ENCODE measurements around the gene TFB2M. TPM values are rescaled to one million over a fixed set of nuclear protein-coding genes. Genes with fewer than 3 reads are reported as not detected.
"Not testable (repeated sequence)": the region's sequence is repeated elsewhere in the genome, so short reads cannot be mapped to it uniquely, and the experiment has no call there.

Gene TFB2M
- total and polyA plus RNA-seq, 9 donors: 7.1 to 9.8 (median 9.0) TPM

DNA sequence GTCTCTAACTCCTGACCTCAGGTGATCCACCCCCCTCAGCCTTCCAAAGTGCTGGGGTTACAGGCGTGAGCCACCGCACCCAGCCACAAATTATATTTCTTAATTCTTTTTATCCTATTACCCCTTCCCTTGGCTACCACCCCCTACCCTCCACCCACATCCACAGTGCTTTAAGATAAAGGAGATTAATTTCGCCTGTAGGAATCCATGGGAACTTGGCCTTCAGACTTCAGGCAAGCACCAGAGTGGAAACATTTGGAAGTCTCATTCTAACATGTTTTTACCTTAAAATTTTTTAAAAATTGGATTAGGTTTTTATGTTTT lies 10.6 kb upstream of the TFB2M start:
- no peak overlapping the region for H3K4me3 ChIP-seq
- peaks cover 12% of the 10 kb centered on the region for H3K4me1 ChIP-seq (ENCODE audit: insufficient read depth)
- TF ChIP-seq EP300 (IDR thresholded peaks at IDR 0.05): no peak
- no peak overlapping the region for H3K27ac ChIP-seq
- intact Hi-C loops (cut with DNase I): loop anchor here in 1 of 4 donors (5.0 kb wide), 1 partner anchor 631 kb away; no protein-coding TSS in a partner anchor
- DNase-seq: no peak
- no peaks in the 10 kb centered on the region for H3K36me3 ChIP-seq
- H3K27me3 ChIP-seq: no peaks in the 10 kb centered on the region
- WGBS, 3 donors: 70 to 74% (median 71%) methylated on average over 3 of the region's 3 CpGs
- no peaks in the 10 kb centered on the region for H3K9me3 ChIP-seq

DNA sequence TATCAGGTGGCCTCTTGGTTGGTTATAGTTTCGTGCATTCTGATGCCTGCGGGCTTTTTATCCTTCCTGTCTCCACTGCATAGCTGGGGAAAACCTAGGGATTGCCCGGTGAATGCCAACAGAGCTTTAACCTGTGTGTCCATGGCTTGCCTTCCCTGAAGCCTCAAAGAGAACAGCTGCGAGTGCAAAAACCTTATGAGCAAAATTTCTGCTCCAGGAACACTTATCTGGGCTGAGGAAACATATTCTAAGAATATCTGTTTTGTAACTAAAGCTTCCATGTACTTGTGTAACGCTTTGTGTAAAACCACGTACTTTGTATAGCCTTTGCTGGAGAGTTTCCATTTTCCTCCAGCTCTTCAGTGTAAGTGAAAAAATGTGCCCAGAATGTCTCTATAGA lies 7.4 kb upstream of the TFB2M start:
- DNase-seq: no peak
- H3K27me3 ChIP-seq: no peaks in the 10 kb centered on the region
- no peaks in the 10 kb centered on the region for H3K9me3 ChIP-seq
- TF ChIP-seq, protein P1, sequence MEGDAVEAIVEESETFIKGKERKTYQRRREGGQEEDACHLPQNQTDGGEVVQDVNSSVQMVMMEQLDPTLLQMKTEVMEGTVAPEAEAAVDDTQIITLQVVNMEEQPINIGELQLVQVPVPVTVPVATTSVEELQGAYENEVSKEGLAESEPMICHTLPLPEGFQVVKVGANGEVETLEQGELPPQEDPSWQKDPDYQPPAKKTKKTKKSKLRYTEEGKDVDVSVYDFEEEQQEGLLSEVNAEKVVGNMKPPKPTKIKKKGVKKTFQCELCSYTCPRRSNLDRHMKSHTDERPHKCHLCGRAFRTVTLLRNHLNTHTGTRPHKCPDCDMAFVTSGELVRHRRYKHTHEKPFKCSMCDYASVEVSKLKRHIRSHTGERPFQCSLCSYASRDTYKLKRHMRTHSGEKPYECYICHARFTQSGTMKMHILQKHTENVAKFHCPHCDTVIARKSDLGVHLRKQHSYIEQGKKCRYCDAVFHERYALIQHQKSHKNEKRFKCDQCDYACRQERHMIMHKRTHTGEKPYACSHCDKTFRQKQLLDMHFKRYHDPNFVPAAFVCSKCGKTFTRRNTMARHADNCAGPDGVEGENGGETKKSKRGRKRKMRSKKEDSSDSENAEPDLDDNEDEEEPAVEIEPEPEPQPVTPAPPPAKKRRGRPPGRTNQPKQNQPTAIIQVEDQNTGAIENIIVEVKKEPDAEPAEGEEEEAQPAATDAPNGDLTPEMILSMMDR (IDR thresholded peaks at IDR 0.05): no peak
- peaks cover 4% of the 10 kb centered on the region for H3K4me1 ChIP-seq (ENCODE audit: insufficient read depth)
- WGBS, 3 donors: 66 to 81% (median 72%) methylated on average over 6 of the region's 6 CpGs
- no peak overlapping the region for H3K27ac ChIP-seq
- H3K4me3 ChIP-seq: no peak overlapping the region
- H3K36me3 ChIP-seq: no peaks in the 10 kb centered on the region
- intact Hi-C loops (cut with DNase I): no loop called here

DNA sequence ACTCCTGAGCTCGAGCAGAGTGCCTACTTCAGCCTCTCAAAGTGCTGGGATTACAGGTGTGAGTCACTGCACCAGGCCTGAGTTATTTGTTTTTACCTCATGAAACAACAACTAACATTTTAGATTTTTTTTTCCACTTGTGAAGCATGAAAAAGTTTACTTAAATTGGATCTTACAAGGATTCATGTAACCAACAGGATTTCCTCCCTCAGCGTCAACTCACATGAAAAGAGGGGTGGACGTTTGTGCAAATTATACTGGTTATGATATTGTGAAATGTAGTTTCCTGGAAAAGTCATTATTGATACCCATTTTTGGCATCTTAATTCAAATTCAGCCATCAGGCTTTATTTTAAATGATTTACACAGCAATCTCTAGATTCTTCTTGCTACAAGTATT lies 6.7 kb upstream of the TFB2M start:
- no peak overlapping the region for H3K4me3 ChIP-seq
- no peaks in the 10 kb centered on the region for H3K27me3 ChIP-seq
- 78 to 86% (median 79%) methylated on average over 3 of the region's 3 CpGs for WGBS, 3 donors
- intact Hi-C loops (cut with DNase I): no loop called here
- H3K4me1 ChIP-seq (ENCODE audit: insufficient read depth): peaks cover 4% of the 10 kb centered on the region
- H3K36me3 ChIP-seq: no peaks in the 10 kb centered on the region
- DNase-seq: no peak
- no peak for TF ChIP-seq EP300 (IDR thresholded peaks at IDR 0.05)
- no peak for TF ChIP-seq POLR2A (IDR thresholded peaks at IDR 0.05)
- TF ChIP-seq, protein P1 (IDR thresholded peaks at IDR 0.05): no peak
- H3K27ac ChIP-seq: no peak overlapping the region
- no peaks in the 10 kb centered on the region for H3K9me3 ChIP-seq

DNA sequence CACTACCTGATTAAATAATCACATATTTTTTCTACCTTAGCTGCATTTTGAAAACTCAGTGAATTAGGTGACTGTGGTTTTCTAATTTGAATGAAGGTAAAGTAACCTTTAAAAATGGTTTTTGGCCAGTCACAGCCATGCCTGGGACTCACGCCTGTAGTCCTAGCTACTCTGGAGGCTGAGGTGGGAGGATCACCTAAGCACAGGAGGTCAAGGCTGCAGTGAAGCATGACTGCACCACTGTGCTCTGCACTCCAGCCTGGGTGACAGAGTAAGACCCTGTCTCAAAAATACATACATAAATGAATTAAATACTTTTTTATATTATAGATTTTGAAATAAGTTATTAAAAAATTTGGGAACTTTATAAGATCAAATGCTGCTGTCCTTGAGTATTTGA lies 5.9 kb upstream of the TFB2M start:
- WGBS, 3 donors: 89 to 93% (median 91%) methylated on average over 1 of the region's 1 CpG

DNA sequence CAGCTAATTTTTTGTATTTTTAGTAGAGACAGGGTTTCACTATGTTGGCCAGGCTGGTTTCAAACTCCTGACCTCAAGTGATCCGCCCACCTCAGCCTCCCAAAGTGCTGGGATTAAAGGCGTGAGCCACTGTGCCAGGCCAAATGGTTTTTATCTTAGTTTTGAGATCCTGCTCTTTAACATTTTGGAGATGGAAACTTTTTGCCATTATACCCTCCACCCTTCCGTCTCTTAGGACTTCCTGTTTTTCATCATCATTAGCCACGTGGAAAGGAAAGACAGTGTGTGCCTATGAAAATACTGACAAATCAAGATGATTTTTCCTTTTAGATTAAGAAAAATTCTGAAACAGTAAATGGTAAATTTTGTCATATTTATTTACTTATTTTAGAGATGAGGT lies 5.2 kb upstream of the TFB2M start:
- H3K4me3 ChIP-seq; intact Hi-C loops (cut with DNase I); H3K36me3 ChIP-seq; H3K27ac ChIP-seq; H3K9me3 ChIP-seq; H3K27me3 ChIP-seq; DNase-seq; H3K4me1 ChIP-seq (ENCODE audit: insufficient read depth): not testable (repeated sequence)
- 75 to 85% (median 78%) methylated on average over 4 of the region's 4 CpGs for WGBS, 3 donors

More for the DNA sequence above, 5.9 kb upstream of the TFB2M start:
- H3K27me3 ChIP-seq: no peaks in the 10 kb centered on the region
- H3K27ac ChIP-seq: no peak overlapping the region
- H3K4me1 ChIP-seq (ENCODE audit: insufficient read depth): peaks cover 4% of the 10 kb centered on the region
- no peak for DNase-seq
- intact Hi-C loops (cut with DNase I): no loop called here
- TF ChIP-seq, protein P1 (IDR thresholded peaks at IDR 0.05): no peak
- no peaks in the 10 kb centered on the region for H3K9me3 ChIP-seq
- no peak overlapping the region for H3K4me3 ChIP-seq
- H3K36me3 ChIP-seq: no peaks in the 10 kb centered on the region
